NB4 (cell line): Measurements from ENCODE around the gene MMEL1.
A peak's percentile ranks its signal among the peaks of the same experiment; 100 is the strongest.

Experiments used
- DNase-seq: peaks from one replicate; pipeline ENCODE4 v3.0.0; 2010; ENCODE audit warnings: low read depth
- H3K4me3 ChIP-seq: one replicate; pipeline ENCODE4 v1.5.1; 2011; ENCODE audit warnings: mild to moderate bottlenecking, low read depth, low read length, moderate library complexity
- MYC ChIP-seq: IDR thresholded peaks from 2 replicates; pipeline ENCODE4 v1.6.1; 2011; ENCODE audit warnings: low read depth, low read length
- POLR2A ChIP-seq: IDR thresholded peaks from 2 replicates; pipeline ENCODE4 v1.6.1; 2011; ENCODE audit warnings: mild to moderate bottlenecking; ENCODE audit not compliant: insufficient read length; ENCODE audit errors: extremely low read depth
- TF ChIP-seq, protein P1 (sequence below): IDR thresholded peaks from 2 replicates; pipeline ENCODE4 v1.6.1; 2011; ENCODE audit warnings: low read depth, low read length
- TF ChIP-seq, protein P2 (sequence below): IDR thresholded peaks from one replicate; pipeline ENCODE4 v1.5.1; 2012; ENCODE audit warnings: low read depth, low read length

MMEL1 gene

DNA sequence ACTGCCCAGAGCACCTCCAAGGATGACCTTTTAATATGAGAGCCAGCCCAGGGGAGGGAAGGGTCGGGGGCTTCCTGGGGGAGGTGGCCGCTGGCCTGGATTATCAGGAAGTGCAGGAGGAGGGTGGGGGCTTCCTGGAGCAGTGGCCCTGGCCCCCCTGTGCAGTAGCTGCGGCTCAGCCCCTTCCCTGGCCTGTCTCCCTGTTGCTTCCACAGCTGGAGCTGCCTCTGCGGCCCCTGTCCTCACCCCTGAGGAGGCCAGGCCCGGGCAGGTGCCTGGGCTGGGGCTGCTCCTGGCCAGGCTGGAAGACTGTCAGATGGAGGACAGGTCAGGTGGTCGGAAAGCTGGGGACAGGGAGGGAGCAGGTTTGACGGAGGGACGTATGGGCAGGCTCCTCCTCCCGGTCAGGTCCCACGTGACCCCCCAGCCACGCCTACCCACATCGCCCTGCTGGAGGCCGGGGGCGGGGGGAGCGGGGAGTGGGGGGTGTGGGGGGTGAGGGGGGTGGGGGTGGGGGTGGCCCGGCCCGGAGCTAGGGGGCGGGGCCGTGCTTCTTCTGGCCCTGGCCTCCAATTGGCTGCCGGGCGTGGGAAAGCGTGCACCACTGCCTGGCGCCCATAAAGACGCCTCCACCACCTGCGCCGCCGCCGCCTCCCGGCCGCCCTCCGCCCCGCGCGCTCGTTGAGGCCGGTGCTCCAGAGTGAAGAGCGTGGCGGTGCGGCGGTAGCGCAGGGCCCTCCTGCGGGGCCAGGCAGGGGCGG is 86.9 kb downstream of the MMEL1 start:
- TF ChIP-seq POLR2A (peak; percentile 55), MYC (0 out of 2 replicates have a peak, but pooled peaks have one; percentile 10)
- TF ChIP-seq, protein P1, sequence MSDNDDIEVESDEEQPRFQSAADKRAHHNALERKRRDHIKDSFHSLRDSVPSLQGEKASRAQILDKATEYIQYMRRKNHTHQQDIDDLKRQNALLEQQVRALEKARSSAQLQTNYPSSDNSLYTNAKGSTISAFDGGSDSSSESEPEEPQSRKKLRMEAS = peak; percentile 90
- TF ChIP-seq, protein P2, sequence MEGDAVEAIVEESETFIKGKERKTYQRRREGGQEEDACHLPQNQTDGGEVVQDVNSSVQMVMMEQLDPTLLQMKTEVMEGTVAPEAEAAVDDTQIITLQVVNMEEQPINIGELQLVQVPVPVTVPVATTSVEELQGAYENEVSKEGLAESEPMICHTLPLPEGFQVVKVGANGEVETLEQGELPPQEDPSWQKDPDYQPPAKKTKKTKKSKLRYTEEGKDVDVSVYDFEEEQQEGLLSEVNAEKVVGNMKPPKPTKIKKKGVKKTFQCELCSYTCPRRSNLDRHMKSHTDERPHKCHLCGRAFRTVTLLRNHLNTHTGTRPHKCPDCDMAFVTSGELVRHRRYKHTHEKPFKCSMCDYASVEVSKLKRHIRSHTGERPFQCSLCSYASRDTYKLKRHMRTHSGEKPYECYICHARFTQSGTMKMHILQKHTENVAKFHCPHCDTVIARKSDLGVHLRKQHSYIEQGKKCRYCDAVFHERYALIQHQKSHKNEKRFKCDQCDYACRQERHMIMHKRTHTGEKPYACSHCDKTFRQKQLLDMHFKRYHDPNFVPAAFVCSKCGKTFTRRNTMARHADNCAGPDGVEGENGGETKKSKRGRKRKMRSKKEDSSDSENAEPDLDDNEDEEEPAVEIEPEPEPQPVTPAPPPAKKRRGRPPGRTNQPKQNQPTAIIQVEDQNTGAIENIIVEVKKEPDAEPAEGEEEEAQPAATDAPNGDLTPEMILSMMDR = no peak
- peak overlapping the region; percentile 57 for H3K4me3 ChIP-seq
- peak; percentile 86 for DNase-seq

DNA sequence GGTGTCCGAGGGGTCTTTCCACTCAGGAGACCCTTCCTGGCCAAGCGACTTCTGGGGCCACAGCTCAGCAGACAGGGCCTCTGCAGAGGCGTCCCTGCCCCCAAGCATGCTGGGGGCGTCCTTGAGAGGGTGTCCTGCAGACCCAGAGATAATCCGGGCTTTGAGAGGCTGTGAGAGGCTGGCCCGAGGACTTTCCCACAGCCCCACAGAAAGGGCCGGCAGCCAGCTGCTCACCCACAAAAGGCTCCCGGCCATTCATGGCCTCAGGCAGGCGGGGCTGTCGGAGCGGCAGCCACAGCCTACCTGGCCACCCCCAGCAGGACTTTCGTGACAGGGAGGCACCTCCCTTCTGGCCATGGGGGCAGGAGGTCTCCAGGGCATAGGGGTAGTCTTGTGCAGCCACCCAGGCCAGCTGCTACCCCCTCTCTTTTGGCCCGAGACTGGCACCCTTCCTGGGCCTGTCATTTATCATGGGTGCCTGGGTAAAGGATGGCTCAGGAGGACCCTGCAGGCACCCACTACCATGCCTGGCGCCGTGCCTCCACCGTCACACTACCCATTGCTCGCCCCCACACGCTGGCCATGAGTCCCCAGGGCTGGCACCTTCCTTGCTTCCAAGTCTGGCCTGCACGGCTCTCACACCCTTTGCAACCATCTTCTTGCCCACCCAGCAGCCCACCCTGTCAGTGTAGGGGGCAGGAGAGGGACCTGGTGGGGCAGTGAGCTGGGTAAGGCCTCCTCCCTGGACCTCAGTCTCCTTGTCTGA is 87.8 kb downstream of the MMEL1 start:
- no peak for DNase-seq
- TF ChIP-seq MYC (no peak), POLR2A (no peak)
- TF ChIP-seq, protein P2 = no peak
- TF ChIP-seq, protein P1 = no peak
- H3K4me3 ChIP-seq = no peak overlapping the region

DNA sequence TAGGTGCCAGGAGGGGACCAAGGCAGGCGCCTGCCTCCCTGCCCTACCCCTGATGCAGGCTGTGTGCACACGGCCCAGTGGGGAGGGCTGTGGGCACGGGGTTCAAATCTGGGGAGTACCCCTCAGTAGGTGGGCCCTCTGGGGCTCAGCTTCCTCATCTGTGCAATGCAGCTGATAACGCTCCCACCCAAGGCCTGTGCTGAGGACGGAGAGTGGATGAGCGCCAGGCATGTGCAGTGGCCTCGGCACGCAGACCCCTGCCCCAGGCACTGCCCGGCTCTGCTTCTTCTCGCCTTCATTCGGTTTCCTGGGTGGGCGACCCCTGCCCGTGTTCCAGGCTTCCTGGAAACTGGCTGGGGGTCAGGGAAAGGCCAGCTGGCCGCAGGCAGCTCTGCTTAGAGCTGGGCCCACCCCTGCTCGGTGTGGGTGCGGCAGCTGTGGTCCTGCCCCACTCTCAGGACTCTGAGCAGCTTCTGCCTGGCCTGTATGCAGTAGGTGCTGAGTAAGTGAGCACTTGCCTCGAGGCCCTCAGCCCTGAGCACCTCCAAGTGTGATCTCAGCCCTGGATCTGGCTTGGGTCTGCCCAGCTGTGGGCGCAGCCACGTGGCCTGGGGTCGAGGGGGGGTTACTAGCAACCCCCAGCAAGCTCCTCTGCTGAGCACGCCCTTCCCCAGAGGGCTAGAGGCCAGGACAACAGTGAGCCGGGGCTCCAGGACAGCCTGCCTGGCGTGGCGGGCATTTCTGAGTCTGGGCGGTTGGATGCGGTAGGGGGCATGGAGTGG is 88.5 kb downstream of the MMEL1 start:
- DNase-seq = peak; percentile 72
- TF ChIP-seq, protein P2 = no peak
- TF ChIP-seq POLR2A (no peak), MYC (no peak)
- TF ChIP-seq, protein P1 = no peak
- no peak overlapping the region for H3K4me3 ChIP-seq

DNA sequence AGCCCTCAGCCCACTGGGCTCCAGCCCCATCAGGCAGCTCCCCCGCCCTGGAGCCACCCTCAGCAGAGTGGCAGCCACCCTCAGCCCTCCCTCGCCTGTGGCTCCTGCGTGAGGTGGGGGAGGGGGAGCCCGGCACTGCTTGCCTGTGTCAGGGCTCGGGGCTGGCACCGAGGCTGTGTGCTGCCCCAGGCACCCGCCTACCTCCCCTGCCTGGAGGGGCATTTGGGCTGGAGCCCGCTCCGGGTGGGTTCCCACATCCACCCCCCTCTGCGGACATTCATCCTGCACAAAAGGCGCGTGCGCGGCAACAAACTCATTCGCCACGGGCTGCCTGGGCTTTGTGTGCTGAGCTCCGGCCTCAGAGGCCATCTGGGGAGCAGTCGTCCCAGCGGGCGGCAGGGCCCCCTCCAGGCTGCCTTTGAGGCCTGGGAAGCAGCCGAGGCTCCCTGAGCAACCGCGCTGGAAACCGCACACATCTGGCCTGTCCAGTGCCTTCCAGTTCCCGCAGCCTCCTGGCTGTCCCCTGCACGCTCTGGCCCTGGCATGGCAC is 89.2 kb downstream of the MMEL1 start:
- TF ChIP-seq MYC (no peak), POLR2A (no peak)
- TF ChIP-seq, protein P2 = no peak
- TF ChIP-seq, protein P1 = no peak
- no peak overlapping the region for H3K4me3 ChIP-seq
- peak; percentile 78 for DNase-seq

DNA sequence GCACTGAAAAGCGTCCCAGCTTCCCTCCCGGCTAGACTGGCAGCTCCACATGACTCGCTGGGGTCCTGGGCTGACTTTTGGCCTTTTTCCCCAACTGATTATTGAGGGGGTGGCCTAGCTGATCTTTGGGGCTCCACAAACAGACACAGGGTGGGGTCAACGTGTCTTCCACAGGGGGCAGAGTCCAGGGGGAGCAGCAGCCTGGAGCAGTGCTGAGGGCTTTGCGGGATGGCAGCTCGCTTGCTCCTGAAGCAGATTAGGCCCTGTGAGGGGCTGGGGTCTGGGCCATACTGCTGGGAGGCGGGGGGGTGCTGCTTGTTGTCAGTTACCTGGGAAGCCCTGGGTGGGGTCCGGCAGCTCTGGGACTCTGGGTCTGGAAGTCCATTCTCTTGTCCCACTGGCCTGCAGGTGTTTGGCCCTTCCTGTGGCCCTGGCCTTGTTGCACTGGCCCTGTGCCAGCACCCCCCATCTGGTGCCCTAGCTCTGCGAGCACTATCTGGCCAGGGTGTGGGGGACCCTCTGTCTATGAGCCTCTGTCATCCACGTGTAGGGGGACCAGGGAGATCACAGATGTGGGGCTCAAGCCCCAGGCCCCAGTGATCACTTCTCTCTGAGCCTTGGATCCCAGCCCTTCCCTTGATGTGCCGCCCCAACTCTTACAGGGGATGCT is 90.4 kb downstream of the MMEL1 start:
- no peak for TF ChIP-seq MYC
- TF ChIP-seq, protein P2 = no peak
- no peak for TF ChIP-seq POLR2A
- TF ChIP-seq, protein P1 = no peak
- H3K4me3 ChIP-seq = no peak overlapping the region

More for the DNA sequence above, 90.4 kb downstream of the MMEL1 start:
- DNase-seq = no peak
